Stomach (tissue), 4 donors: Measurements from ENCODE around the gene FTH1.
A peak's percentile ranks its signal among the peaks of the same experiment; 100 is the strongest.

Experiments used
- EP300 ChIP-seq: sonication (generic); formaldehyde crosslinking; IDR thresholded peaks from one replicate; pipeline ENCODE4 v1.6.1; 2017; ENCODE audit warnings: antibody characterized with exemption
- POLR2A ChIP-seq, 4 donors: fragments of 450-650 bp; IDR thresholded peaks; one replicate each; pipeline ENCODE4 v1.6.1; 2016; ENCODE audit warnings: antibody characterized with exemption in 4 of 4, control low read depth in 2 of 4, mild to moderate bottlenecking in 1 of 4, moderate library complexity in 1 of 4
- POLR2AphosphoS5 ChIP-seq, 3 donors: sonication (generic); formaldehyde crosslinking; IDR thresholded peaks; one replicate each; pipeline ENCODE4 v1.6.1; 2016; ENCODE audit warnings: antibody characterized with exemption in 3 of 3
- TF ChIP-seq, protein P1 (sequence below), 7 experiments: fragments of 450-650 bp in 4 of 7; fragments of 200-600 bp in 3 of 7; sonication (generic) in 3 of 7; IDR thresholded peaks; one replicate each; pipeline ENCODE4 v1.5.1; 2016 to 2019; ENCODE audit warnings: antibody characterized with exemption in 7 of 7, control low read depth in 2 of 7, mild to moderate bottlenecking in 1 of 7

DNA sequence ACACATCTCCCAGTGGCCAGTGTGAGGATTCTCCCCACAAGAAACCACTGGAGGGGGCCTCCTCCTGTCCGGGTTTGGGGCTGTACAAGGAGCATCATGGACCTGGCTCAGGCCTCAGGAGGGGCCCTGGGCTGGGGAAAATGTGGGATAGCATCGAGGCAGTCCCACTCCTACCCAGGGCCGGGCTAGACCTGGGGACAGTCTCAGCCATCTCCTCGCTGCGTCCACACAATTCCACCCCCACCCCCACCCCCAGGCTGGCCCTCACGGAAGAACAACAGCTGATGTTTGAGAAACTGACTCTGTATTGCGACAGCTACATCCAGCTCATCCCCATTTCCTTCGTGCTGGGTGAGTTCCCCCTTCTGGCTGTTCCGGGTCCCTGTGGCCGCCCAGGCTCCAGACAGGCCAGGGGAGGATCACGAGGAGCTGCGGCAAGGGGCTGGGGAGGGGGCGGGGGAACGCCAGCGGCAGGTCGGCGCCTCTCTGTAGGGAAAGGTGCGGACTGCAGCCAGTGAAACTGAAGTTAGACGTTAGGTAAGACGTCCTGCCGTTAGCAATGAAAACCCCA, 12.5 kb downstream of the FTH1 start:
- TF ChIP-seq, protein P1, sequence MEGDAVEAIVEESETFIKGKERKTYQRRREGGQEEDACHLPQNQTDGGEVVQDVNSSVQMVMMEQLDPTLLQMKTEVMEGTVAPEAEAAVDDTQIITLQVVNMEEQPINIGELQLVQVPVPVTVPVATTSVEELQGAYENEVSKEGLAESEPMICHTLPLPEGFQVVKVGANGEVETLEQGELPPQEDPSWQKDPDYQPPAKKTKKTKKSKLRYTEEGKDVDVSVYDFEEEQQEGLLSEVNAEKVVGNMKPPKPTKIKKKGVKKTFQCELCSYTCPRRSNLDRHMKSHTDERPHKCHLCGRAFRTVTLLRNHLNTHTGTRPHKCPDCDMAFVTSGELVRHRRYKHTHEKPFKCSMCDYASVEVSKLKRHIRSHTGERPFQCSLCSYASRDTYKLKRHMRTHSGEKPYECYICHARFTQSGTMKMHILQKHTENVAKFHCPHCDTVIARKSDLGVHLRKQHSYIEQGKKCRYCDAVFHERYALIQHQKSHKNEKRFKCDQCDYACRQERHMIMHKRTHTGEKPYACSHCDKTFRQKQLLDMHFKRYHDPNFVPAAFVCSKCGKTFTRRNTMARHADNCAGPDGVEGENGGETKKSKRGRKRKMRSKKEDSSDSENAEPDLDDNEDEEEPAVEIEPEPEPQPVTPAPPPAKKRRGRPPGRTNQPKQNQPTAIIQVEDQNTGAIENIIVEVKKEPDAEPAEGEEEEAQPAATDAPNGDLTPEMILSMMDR (IDR thresholded peaks at IDR 0.05) = no peak
- TF ChIP-seq POLR2AphosphoS5 (IDR thresholded peaks at IDR 0.05) = peak; percentile 38 to 74 (median 51)
- no peak for TF ChIP-seq EP300
- TF ChIP-seq POLR2A (IDR thresholded peaks at IDR 0.05) = no peak
